Colonic mucosa (tissue), 4 donors: ENCODE data around the gene MED26. TPM values are rescaled to one million over a fixed set of nuclear protein-coding genes. Genes with fewer than 3 reads are reported as not detected.

Experiments used
- DNase-seq: peaks from one replicate; pipeline ENCODE4 v3.0.0-alpha.2; 2020
- H3K27ac ChIP-seq: fragments of 200-600 bp; one replicate; pipeline ENCODE4 v1.8.0; 2021
- H3K27me3 ChIP-seq: fragments of 200-600 bp; one replicate; pipeline ENCODE4 v1.8.0; 2021
- H3K36me3 ChIP-seq: fragments of 200-600 bp; one replicate; pipeline ENCODE4 v1.8.0; 2021
- H3K4me1 ChIP-seq: fragments of 200-600 bp; one replicate; pipeline ENCODE4 v1.8.0; 2021; ENCODE audit warnings: mild to moderate bottlenecking
- H3K4me3 ChIP-seq: fragments of 200-600 bp; one replicate; pipeline ENCODE4 v1.8.0; 2021
- H3K9ac ChIP-seq, 2 donors: one replicate each; pipeline ENCODE4 v1.7.0; 2013; ENCODE audit warnings: control low read depth in 2 of 2, low read depth in 2 of 2, low read length in 2 of 2
- H3K9me3 ChIP-seq: fragments of 200-600 bp; one replicate; pipeline ENCODE4 v1.8.0; 2021
- intact Hi-C: fragments of 100-400 bp; cut with DNase I; formaldehyde crosslinking; loops from one replicate; pipeline ENCODE4 v1.14.1; 2022
- total RNA-seq, 2 donors: library from RNA; stranded (reverse); fragmentation: NEBNext Ultra II Directional in 1 of 2; extraction: Animal tissue kit (Norgen Biotek cat#: 25700) in 1 of 2; gene quantifications; one replicate each; pipeline ENCODE4 v1.2.1, GENCODE V29; 2021
- TF ChIP-seq, protein P1 (sequence below): fragments of 200-600 bp; IDR thresholded peaks from one replicate; pipeline ENCODE4 v1.8.0; 2022; ENCODE audit warnings: antibody characterized with exemption, mild to moderate bottlenecking
- donor health status: healthy.
- donor health status: DM: no; HTN: no; CAD: no.
- donor health status: DM: no; HTN: no; CAD: no.

MED26 gene
- total RNA-seq, 2 donors from 2014 or later: 10.0 to 11.9 TPM

DNA sequence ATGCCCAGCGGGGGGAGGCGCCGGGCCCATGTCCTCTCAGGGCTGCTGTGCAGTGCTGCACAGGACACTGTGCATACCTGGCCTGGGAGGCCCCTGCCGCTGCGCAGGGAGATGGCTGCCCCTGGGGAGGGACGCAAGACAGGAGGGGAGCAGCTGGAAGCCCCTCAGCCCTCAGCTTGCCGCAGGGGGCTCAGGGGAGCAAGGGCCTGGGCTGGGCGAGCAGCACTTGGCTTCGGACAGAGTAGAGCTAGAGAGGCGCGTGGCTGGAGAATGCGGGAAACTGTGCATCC lies 96.7 kb downstream of the MED26 start:
- TF ChIP-seq, protein P1, sequence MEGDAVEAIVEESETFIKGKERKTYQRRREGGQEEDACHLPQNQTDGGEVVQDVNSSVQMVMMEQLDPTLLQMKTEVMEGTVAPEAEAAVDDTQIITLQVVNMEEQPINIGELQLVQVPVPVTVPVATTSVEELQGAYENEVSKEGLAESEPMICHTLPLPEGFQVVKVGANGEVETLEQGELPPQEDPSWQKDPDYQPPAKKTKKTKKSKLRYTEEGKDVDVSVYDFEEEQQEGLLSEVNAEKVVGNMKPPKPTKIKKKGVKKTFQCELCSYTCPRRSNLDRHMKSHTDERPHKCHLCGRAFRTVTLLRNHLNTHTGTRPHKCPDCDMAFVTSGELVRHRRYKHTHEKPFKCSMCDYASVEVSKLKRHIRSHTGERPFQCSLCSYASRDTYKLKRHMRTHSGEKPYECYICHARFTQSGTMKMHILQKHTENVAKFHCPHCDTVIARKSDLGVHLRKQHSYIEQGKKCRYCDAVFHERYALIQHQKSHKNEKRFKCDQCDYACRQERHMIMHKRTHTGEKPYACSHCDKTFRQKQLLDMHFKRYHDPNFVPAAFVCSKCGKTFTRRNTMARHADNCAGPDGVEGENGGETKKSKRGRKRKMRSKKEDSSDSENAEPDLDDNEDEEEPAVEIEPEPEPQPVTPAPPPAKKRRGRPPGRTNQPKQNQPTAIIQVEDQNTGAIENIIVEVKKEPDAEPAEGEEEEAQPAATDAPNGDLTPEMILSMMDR: no peak
- H3K9ac ChIP-seq: no peak overlapping the region
- peaks cover 44% of the 10 kb centered on the region for H3K36me3 ChIP-seq
- H3K4me3 ChIP-seq: no peak overlapping the region
- intact Hi-C loops: no loop called here
- no peaks in the 10 kb centered on the region for H3K9me3 ChIP-seq
- no peaks in the 10 kb centered on the region for H3K27me3 ChIP-seq
- no peak overlapping the region for H3K27ac ChIP-seq
- H3K4me1 ChIP-seq: no peaks in the 10 kb centered on the region
- no peak for DNase-seq

GRCh38 chr19:16530540-16531379 lies 97.2 kb downstream of the MED26 start:
- Histone ChIP-seq H3K36me3 (peaks cover 42% of the 10 kb centered on the region), H3K27me3 (no peaks in the 10 kb centered on the region), H3K4me1 (no peaks in the 10 kb centered on the region), H3K9ac (no peak overlapping the region), H3K27ac (no peak overlapping the region), H3K4me3 (no peak overlapping the region), H3K9me3 (no peaks in the 10 kb centered on the region)
- TF ChIP-seq, protein P1: no peak
- intact Hi-C loops: no loop called here
- no peak for DNase-seq

DNA sequence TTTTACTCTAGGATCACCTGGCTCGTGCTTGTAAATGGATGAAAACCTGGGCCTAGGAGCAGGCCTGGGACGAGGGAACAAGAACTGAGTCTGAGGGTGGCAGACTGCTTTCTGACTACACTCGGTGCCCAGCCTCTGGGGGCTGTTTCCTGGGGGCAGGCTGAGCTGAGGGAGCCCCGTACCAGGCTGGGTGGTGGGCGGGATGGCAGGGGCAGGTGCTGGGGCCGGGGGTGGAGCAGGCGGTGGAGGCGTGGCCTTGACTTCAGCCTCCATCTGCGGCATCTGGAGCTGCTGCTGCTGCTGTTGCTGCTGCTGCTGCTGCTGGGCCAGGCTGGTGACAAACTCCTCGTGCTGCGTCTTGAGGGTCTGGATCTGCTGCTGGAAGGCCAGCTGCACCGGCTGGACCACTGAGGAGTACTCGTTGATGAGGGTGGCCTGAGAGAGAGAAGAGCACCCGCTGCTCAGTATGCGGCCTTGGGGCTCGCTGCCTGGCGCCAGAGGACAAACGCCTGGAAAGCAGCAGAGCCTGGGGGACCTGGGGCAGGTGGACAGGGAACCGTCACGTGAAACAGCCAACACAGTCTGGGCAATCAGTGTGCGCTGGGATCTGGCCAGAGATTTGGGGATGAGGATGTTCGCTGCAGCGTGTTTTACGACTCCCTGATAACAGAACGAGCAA lies 98.4 kb downstream of the MED26 start:
- peaks cover 39% of the 10 kb centered on the region for H3K36me3 ChIP-seq

GRCh38 chr19:16527971-16528521 lies 100.0 kb downstream of the MED26 start:
- no peak overlapping the region for H3K9ac ChIP-seq
- peaks cover 38% of the 10 kb centered on the region for H3K36me3 ChIP-seq
- no peak overlapping the region for H3K4me3 ChIP-seq
- intact Hi-C loops: no loop called here
- H3K4me1 ChIP-seq: no peaks in the 10 kb centered on the region
- DNase-seq: no peak
- H3K9me3 ChIP-seq: no peaks in the 10 kb centered on the region
- H3K27me3 ChIP-seq: no peaks in the 10 kb centered on the region
- TF ChIP-seq, protein P1: peak; percentile 15
- H3K27ac ChIP-seq: no peak overlapping the region

More for the DNA sequence above, 98.4 kb downstream of the MED26 start:
- Histone ChIP-seq H3K27me3 (no peaks in the 10 kb centered on the region), H3K27ac (no peak overlapping the region), H3K9me3 (no peaks in the 10 kb centered on the region), H3K4me3 (no peak overlapping the region), H3K9ac (no peak overlapping the region), H3K4me1 (no peaks in the 10 kb centered on the region)
- DNase-seq: no peak
- TF ChIP-seq, protein P1: no peak
- intact Hi-C loops: no loop called here

DNA sequence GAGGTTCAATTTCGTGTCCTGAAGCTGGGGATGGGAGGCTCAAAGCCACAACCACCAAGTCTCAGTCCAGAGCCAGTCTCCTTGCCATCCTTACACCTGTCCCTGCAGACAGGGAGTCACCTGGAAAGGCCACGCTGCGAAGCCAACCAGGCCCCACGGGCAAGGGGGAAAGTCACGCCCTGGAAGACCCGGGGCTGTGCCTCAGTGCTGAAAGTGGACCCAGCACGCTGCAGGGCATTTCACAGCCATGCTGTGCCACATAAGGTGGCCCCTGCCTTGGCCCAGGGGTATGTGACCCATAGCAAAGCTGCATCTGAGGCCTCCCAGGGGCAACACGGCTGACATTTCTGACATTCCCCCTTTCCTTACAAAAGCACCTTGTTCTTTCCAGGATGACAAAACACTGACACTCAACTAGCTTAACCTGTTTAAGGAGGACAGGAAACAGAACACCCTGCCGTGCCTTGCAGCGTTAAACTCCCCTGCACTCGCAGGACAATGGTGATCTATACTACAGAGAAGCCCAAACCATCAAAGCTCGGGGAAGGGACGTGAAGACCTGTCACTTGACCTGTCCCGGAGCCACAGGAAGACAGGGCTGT lies 100.6 kb downstream of the MED26 start:
- H3K4me3 ChIP-seq: no peak overlapping the region
- no peak overlapping the region for H3K27ac ChIP-seq
- no peaks in the 10 kb centered on the region for H3K9me3 ChIP-seq

More for the DNA sequence above, 100.6 kb downstream of the MED26 start:
- peaks cover 40% of the 10 kb centered on the region for H3K36me3 ChIP-seq
- DNase-seq: no peak
- H3K4me1 ChIP-seq: no peaks in the 10 kb centered on the region
- intact Hi-C loops: no loop called here
- H3K27me3 ChIP-seq: no peaks in the 10 kb centered on the region
- TF ChIP-seq, protein P1: no peak
- H3K9ac ChIP-seq: no peak overlapping the region
